SU-DHL-6 (cell line): Measurements from ENCODE around the gene TPST2.

Source experiments
- EZH2phosphoT487 ChIP-seq: fragments of 200-600 bp; sonication (generic), shearing (Covaris generic); conservative IDR thresholded peaks from 2 replicates; pipeline ENCODE4 v1.6.1; 2018; ENCODE audit warnings: mild to moderate bottlenecking, antibody characterized with exemption, low read length, moderate library complexity, mixed read lengths
- TF ChIP-seq, protein P1 (sequence below): fragments of 200-600 bp; sonication (generic); IDR thresholded peaks from one replicate; pipeline ENCODE4 v1.5.1; 2017; ENCODE audit warnings: antibody characterized with exemption, mild to moderate bottlenecking, low read length, moderate library complexity; ENCODE audit not compliant: insufficient read depth, poor library complexity, severe bottlenecking

DNA sequence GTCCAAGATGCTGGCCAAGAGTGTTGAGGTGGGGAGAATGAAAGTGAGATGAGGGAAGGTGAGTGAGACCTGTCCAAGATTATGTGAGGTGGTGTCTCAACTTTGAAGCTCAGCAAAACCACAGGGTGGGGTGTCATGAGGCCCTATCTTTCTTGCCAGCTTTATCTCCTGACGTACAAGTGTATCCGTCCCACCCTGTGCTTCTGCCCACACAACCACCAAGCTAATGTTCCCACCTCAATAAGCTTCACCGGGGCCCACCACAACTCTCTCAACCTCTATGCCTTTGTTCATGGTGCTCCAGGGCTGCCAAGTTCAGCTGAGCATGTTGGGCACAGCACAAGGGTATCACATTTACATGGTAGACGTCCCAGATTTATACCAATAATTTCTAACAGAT is 7.1 kb upstream of the TPST2 start:
- TF ChIP-seq, protein P1, sequence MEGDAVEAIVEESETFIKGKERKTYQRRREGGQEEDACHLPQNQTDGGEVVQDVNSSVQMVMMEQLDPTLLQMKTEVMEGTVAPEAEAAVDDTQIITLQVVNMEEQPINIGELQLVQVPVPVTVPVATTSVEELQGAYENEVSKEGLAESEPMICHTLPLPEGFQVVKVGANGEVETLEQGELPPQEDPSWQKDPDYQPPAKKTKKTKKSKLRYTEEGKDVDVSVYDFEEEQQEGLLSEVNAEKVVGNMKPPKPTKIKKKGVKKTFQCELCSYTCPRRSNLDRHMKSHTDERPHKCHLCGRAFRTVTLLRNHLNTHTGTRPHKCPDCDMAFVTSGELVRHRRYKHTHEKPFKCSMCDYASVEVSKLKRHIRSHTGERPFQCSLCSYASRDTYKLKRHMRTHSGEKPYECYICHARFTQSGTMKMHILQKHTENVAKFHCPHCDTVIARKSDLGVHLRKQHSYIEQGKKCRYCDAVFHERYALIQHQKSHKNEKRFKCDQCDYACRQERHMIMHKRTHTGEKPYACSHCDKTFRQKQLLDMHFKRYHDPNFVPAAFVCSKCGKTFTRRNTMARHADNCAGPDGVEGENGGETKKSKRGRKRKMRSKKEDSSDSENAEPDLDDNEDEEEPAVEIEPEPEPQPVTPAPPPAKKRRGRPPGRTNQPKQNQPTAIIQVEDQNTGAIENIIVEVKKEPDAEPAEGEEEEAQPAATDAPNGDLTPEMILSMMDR = no peak
- TF ChIP-seq EZH2phosphoT487 = no peak
